ENCODE measurements around the gene KIF6.
"Not testable (repeated sequence)": the region's sequence is repeated elsewhere in the genome, so short reads cannot be mapped to it uniquely, and the experiment has no call there.

KIF6 gene

DNA sequence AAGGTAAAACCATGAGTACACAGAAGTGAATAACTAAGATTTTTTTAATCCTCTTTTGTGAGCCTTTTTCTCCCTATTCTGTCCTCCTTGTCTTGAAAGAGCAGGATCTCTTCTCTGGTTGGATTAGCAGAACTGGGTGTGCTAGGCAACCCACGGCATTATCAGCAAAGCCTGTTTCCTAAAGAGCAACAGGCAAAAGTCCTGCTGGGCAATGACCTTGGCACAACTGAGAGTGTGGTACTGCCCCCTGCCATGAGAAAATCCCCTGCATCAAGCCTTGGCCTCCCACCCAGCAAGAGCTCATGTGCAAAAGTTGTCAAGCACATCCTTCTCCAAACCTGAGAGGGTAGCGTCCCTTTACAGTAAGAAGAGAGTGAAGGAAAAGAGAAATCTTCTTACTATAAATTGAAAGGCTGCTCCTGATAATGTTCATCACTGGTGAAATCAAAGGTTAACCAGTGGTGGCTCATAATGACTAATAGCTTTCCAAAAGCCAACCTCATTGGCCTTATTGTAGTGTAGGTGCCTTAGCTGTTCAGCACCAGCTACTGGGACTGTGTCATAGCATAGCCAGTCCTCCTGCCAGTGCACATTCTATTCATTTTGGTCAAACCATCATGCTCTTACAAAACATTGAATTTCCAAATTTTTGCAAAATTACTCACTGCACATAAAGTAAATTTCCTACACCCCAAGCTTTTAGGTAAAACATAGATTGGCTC lies 17.1 kb downstream of the KIF6 start:
- peak; percentile 72 for DNase-seq (ENCODE audit: low spot score)

DNA sequence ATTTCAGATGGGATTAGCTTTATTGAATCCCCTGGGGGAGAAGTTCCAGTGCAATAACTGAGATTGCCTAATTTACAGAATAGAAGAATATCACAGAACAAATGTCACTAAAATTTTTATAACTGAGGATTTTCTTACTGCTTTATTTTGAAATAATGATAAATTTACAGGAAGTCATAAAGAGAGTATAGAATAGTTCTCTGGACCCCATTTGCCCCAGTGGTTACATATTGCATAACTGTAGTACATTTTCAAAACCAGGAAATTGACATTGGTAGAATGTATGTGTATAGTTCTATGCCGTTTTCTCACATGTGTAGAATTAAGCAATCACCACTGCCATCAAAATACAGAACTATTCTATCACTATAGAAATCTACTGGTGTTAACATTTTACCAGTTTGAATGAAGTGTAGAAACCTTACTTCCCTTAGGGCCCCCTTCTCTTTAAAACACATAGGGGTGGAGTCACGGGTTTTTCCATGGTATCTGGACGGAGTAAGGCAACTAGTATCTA lies 18.3 kb downstream of the KIF6 start:
- no peak for DNase-seq (ENCODE audit: low spot score)

DNA sequence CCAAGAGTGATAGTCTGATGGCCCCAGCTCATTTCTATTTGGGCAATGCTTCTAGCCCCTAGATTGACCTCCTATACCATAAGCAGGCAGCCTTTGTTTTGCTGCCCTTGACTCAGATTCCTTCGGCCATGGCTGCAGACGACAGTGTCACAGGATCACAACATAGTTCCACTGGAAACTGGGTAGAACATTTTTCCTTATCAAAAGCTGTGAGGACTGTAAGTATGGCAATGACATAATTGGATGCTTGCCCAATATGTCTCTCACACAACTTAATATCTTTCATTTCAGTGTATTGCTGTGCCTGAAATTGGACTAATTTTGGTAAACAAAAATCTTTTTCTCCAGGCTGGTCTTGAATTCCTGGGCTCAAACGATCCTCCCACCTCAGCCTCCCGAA lies 22.9 kb downstream of the KIF6 start:
- no peak for DNase-seq (ENCODE audit: low spot score)

DNA sequence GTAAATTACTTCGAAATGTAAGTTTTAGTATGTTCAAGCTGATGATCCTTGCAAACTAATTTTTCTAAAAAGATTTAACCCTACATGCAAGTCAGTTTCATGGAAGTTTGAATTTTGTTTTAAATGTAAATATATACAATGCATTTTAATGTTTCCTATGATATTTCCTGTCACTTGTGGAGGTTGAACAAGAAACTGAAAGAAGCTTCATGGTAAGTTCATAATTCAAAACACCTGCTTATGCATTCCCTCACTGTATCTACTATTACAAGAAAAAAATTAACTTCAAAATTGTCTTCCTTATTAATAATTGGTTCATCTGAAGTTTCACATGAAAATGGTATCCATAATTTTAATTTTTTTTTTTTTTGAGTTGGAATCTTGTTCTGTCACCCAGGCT lies 24.8 kb downstream of the KIF6 start:
- DNase-seq (ENCODE audit: low spot score) = no peak

DNA sequence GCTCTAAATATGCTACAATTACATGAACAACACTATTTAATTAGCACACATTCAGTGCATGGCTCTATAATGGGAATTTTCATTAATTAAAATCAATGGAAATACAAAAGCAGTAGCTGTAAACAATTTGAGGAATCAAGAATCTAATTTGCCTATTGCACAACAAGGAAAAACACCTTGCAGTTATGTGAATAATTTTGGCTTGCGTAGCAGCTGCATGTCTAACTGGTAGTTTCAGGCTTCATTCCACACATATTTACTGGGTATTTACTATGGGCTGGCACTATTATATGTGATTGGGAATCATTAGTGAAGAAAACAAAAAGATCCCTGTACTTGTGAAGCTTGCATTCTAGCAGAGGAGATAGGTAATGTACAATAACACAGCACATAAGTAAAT lies 26.4 kb downstream of the KIF6 start:
- no peak for DNase-seq (ENCODE audit: low spot score)

DNA sequence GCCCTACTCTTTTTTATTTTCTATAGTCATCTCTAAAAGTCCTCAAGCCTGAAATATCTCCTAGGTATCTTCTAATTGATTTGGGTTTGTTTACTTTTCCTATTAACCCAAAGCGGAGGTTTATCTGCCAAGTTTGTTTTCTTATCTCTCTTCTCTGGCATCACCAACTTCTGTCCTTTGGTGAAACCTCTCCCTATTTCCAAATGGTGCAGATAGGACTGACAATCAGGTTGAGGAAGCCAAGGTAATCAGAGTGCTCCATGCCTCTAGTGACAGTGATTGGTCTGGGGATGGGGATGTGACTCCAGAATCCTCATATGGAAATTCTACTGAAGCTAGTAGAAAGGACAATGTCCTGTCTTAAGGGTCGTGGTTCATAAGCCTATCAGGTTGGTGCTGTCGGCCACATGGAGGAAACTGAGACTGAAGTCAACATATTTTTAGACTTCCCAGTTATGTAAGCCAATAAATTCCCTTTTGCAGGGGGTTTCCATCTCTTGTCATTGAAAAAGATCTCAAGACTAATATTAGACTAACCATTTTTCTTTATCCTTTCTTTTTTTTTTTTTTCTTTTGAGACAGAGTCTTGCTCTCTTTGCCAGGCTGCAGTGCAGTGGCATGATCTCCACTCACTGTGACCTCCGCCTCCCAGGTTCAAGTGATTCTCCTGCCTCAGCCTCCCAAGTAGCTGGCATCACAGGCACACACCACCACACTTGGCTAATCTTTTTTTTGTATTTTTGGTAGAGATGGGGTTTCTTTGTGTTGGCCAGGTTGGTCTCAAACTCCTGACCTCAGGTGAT lies 28.0 kb downstream of the KIF6 start:
- DNase-seq (ENCODE audit: low spot score) = no peak

DNA sequence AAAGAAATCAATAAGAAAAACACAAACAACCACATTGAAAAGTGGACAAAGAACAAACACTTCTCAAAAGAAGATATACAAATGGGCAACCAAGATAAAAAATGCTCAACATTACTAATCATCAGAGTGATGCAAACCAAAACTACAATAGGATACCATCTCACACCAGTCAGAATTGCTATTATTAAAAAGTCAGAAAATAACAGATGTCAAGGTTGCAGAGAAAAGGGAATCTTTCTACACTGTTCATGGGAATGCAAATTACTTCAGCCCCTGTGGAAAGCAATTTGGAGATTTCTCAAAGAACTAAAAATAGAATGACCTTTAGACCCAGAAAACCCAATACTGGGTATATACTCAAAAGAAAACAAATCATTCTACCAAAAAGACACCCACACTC lies 29.8 kb downstream of the KIF6 start:
- DNase-seq (ENCODE audit: low spot score) = no peak

DNA sequence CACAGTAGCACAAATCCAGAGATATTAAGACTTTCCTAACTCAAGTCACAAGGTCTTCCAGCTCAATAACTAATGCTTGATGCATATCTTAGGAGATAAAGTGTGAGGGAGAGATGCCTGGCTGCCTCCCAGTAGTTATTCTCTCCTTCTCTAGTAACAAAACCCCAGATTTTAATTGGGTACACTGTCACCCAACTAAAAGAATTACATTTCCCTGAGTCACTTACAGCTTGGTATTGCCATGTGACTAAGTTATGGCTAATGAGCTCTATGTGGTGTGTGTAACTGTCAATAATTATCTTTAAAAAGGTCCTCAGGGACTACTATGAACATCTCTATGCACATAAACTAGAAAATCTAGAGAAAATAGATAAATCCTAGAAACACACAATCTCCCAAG lies 32.0 kb downstream of the KIF6 start:
- DNase-seq (ENCODE audit: low spot score) = peak; percentile 63

DNA sequence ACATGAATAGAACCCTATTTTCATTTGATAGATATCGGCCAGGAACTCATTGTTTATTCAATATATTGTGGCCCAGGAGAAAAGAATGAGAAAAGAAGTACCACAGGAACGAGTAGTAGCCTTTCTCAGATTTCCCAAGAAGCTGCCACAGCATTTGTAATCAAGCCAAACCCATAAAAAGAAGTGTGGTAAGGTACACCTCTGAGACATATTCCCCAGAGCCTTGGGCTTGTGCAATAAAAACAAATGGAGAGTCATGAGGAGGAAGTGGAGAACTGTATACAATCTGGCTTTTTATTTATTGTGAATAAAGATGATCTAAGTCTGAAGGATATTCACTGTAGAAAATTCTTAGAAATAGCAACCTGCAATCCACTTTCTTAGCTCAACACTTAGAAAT lies 36.7 kb downstream of the KIF6 start:
- peak; percentile 41 for DNase-seq (ENCODE audit: low spot score)

DNA sequence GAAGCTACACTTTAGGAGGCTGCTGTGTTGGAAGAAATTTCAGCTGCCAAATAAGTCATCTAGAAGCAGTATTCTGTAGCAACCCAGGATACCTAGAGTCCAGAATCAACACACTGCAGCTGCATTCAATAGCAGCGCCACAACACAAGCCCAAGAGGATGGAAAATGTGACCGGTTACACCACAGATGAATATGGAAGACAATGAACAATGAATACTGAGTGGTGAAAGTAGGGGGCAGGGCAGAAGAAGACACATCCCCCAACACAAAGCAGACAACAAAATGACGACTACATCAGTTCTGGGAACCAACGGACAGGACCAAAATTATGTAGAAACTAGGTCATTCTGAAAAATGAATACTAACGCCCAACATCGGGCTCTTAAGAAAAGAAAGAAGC lies 38.2 kb downstream of the KIF6 start:
- DNase-seq (ENCODE audit: low spot score) = no peak

DNA sequence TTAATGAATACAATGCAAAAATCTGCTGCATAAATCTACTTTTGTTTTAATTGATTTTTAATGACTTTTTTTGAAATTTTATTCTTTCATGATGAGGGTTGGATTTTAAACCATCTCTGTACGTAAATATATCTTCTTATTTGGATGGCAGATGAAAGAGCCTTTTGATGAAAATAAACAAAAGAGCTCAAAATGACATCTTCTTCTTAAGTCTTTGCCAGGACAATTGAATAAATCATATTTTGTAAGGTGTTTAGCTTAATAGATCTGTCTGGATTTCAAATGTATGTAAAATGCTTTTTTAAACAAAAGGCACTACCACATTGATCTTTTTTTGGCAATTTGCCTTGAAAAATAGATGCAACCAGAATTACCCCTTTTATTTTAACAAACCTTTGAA lies 39.3 kb downstream of the KIF6 start:
- DNase-seq (ENCODE audit: low spot score) = no peak

DNA sequence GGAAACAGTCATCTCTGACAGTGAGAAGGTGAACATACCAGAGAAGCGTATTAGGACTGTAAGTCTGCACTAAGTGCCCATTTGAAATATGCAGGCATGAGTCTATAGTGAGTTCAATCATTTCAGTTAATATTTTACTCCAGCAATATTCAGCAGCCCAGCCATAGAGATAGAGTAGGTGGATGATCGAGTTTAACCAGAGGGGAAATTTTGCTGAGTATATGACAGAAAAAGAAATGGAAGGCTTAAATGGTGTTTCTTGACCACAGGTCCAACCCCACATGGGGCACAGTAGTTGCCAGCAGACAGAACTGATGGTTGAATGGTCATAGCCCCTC lies 39.8 kb downstream of the KIF6 start:
- DNase-seq (ENCODE audit: low spot score) = no peak

DNA sequence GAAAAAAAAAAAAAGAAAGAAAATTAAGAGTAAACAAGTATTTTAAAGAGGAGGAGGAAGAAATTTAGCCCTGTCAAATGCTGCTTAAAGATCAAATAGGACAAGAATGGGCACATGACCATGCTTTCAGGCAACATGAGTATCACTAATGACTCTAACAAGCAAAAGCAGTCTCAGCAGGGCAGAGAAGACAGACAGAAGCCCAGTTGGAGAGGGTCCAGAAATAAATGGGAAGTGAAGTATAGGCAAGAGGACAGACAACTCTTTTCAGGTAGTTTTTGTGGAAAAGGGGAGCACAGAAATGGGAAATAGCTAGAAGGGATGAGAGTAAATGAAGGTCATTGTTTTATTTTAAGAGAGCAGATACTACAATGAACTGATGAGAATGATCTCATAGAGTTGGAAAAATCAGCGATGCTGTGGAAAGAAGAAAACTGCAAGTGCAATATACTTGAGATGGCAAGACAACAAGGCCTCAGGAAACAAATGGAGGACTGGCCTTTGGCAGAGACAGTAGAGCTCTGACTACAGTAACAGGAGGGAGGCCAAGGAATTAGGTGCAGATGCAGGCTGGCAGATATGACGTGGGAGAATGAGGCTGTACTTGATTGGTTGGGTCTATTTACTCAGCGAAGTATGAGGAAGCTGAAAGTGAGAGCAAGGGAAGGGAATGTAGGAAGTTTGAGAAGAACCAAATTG lies 40.3 kb downstream of the KIF6 start:
- DNase-seq (ENCODE audit: low spot score) = peak; percentile 98

DNA sequence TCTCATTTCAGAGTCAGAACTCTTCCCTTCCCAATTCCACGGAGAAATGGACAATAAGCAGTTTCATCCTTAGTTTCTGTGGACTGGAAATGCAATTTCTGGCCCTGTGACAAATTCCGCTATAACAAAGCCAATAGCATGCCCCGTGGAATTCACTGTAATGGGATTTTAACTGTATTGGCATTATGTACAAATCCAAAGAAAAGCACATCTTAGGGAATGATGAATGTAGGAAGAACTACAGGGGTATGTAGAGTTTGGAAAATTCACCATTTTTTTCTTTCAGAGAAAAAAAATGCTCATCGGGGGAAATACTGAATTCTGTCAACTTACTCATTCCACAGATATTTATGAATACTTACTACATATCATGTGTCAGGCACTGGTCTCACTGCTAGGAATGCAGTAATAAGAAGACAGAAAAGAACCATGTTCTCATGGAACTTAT lies 43.5 kb downstream of the KIF6 start:
- peak; percentile 3 for DNase-seq (ENCODE audit: low spot score)

DNA sequence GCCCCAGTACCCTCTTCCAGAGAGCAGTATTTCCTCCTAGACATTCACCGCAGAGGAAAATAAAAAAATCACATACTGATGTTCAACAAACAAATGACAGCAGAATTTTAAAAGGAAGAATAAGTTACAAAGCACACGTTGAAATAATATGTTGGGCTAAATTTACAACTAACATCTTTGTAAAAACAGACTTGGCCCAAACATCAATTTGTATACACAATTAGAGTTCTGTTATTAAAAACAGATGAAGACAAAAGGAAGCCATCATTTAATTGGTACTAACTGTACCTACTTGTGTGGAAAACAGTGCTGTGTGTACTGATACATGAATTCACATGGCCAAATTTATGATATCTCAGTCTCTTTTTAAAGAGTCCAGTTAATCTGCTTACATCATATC lies 46.3 kb downstream of the KIF6 start:
- DNase-seq (ENCODE audit: low spot score) = no peak

DNA sequence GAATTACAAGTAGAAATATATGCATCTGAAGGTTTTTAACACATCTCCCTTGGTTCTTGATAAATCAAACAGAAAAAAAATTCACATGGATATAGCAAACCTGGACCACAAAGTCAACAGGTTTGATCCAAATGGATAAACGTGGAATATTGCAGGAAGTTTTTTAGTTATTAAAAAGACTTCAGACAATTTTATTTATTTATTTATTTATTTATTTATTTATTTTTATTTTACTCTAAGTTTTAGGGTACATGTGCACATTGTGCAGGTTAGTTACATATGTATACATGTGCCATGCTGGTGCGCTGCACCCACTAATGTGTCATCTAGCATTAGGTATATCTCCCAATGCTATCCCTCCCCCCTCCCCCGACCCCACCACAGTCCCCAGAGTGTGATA lies 47.9 kb downstream of the KIF6 start:
- not testable (repeated sequence) for DNase-seq (ENCODE audit: low spot score)

DNA sequence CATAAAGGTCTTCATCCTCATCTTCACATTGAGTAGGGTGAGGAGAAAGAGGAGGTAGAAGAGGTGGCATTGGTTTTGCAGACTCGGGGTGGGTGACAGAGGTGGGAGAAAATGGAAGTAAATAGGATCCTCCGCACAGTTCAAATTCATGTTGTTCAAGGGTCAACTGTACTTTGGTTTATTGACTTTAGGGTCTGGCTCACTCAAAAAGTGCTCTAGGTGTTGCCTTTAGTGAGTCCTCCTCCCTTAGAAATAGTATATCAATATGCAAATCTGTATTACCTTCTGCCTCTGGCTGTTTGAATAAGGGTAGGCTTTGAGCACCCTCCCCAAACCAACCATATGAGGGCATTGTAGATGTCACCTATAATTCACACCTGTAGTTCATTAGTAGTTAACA lies 54.7 kb downstream of the KIF6 start:
- no peak for DNase-seq (ENCODE audit: low spot score)

DNA sequence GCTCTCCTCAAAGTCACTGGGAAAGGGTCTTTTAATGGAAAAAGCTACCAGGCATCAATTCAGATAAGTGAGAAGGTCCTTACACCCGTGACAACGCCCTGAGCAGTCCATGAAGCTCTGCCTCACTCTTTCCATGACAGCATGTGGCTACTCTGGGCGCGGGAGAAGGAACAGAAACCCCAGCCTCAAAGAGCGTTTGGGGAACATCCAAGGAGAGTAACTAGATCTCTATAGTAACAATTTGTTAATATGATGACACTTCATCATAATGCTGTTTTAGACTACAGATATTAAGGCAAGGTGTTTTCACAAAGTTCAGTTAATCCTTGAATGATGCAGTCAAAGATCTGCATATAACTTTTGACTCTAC lies 55.2 kb downstream of the KIF6 start:
- DNase-seq (ENCODE audit: low spot score) = no peak

DNA sequence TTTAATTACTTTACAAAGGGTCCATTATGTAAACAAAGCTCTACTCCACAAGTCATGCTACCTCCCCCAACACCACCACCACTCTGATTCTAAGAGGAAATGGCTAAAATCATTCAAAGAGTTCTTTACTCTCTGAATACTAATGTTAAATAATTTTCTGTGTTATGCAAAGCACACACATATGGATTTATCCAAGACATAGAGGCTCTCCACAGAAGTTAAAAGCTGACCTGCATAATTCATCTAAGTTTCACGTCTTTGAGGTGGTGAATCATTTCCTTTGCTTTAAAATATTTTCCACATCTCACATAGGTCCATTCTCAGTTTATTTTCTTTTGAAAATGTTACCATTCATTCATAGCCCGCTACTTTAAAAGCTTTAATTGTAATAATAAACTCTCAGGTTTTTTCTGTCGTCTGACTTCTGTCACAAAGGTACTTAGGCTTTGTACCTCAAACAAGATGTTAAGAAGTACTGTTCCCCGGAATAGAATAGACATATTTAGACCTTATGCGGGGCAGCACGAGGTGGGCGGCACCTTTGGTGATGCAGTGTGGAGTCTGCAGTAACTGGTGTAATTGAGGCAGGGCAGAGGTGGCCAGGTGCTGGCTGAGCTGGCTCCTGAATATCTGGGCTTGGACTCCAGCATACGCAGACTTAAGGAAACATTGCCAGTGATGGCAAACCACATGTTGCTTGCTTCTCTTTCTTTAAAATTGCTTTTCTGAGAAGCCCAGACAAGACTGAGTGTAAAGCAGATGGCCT lies 55.8 kb downstream of the KIF6 start:
- no peak for DNase-seq (ENCODE audit: low spot score)

DNA sequence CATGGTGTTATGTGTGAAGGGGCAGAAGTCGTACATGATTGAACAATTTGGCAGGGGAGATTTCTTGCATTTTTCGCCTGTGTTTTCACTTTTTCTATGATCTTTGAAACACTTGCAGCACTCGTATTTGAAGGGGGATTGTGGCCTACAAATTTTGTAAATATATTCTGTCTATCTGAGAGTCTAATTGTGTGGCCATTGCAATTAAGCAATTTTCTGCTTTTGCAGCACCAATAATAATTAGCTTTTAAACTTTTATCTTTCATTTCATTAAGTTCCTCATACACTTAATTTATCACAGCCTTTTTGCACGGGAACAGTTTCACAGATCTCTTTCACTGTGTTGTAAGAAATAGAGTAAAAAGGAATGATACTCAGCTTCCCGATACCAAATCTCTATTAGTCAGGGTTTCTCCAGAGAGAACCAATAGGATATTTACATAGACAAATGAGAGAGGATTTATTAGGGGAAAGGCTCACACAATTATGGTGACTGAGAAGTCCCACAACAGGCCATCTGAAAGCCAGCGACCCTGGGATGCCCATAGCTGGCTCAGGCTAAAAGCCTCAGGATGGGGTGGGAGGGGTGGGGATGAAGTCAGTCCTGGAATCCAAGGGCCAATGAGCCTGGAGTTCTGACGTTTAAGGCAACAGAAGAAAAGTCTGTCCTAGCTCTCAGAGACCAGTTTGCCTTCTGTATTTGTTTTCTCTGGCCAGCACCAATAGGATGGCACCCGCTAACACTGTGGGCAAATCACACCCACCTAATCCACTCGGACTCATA lies 58.3 kb downstream of the KIF6 start:
- DNase-seq (ENCODE audit: low spot score) = no peak

DNA sequence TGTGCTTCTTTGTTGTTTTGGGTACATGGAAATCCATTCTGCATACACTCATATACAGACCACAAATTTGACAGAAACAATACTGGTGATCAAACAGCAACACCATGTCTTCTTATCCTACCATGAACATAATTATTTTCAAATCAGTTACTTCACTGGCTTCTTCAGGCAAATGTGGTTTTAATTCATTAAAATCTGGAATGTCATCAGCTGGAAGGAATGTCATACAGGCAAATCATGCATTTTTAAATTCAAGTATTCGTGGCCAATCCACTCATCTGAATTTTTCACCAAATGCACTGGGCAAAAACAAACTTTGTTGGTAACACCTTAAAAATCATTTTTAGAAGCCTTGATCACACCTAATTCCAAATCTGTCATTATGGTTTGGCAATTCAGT lies 59.3 kb downstream of the KIF6 start:
- DNase-seq (ENCODE audit: low spot score) = no peak

All from kidney tubule cell (primary cell).